Muscle layer of duodenum (tissue), 2 donors: ENCODE data around the gene TECPR2.

Experiments
- H3K27ac ChIP-seq: one replicate; pipeline ENCODE4 v1.7.0; 2013; ENCODE audit warnings: mild to moderate bottlenecking, low read length
- H3K27me3 ChIP-seq: one replicate; pipeline ENCODE4 v1.7.0; 2013; ENCODE audit warnings: low read depth, mild to moderate bottlenecking, control low read depth, low read length
- H3K36me3 ChIP-seq, 2 donors: one replicate each; pipeline ENCODE4 v1.7.0; 2013; ENCODE audit warnings: low read length in 2 of 2, control low read depth in 1 of 2, mild to moderate bottlenecking in 1 of 2; ENCODE audit not compliant: insufficient read depth in 2 of 2, control insufficient read depth in 1 of 2
- H3K4me1 ChIP-seq, 2 donors: one replicate each; pipeline ENCODE4 v1.7.0; 2013; ENCODE audit warnings: low read length in 2 of 2, mild to moderate bottlenecking in 2 of 2, control low read depth in 1 of 2, moderate library complexity in 1 of 2; ENCODE audit not compliant: insufficient read depth in 2 of 2, control insufficient read depth in 1 of 2
- H3K4me3 ChIP-seq, 2 donors: one replicate each; pipeline ENCODE4 v1.7.0; 2013; ENCODE audit warnings: low read length in 2 of 2, low read depth in 1 of 2, mild to moderate bottlenecking in 1 of 2
- H3K9me3 ChIP-seq, 2 donors: one replicate each; pipeline ENCODE4 v1.7.0; 2013; ENCODE audit warnings: low read length in 2 of 2, control low read depth in 1 of 2, mild to moderate bottlenecking in 1 of 2; ENCODE audit not compliant: control insufficient read depth in 1 of 2
- donor health status: healthy.

Gene TECPR2

GRCh38 chr14:102450206-102451063, 87.7 kb downstream of the TECPR2 start:
- H3K27me3 ChIP-seq = no peaks in the 10 kb centered on the region
- no peaks in the 10 kb centered on the region for H3K9me3 ChIP-seq
- H3K4me3 ChIP-seq = no peak overlapping the region
- H3K36me3 ChIP-seq = peaks cover 43 to 80% of the 10 kb centered on the region in 2 donors
- H3K4me1 ChIP-seq = no peaks in the 10 kb centered on the region
- H3K27ac ChIP-seq = no peak overlapping the region

- Histone ChIP-seq H3K27ac (no peak overlapping the region), H3K9me3 (no peaks in the 10 kb centered on the region), H3K36me3 (peaks cover 44 to 80% of the 10 kb centered on the region in 2 donors), H3K27me3 (no peaks in the 10 kb centered on the region), H3K4me3 (no peak overlapping the region), H3K4me1 (no peaks in the 10 kb centered on the region)
Observed at GRCh38 chr14:102451064-102451352, 88.3 kb downstream of the TECPR2 start.

GRCh38 chr14:102452302-102452701, 89.6 kb downstream of the TECPR2 start:
- Histone ChIP-seq H3K4me3 (no peak overlapping the region), H3K27me3 (no peaks in the 10 kb centered on the region), H3K9me3 (no peaks in the 10 kb centered on the region), H3K27ac (no peak overlapping the region), H3K4me1 (no peaks in the 10 kb centered on the region), H3K36me3 (peaks cover 43 to 75% of the 10 kb centered on the region in 2 donors)

- H3K36me3 ChIP-seq = peaks cover 34 to 71% of the 10 kb centered on the region in 2 donors
- no peaks in the 10 kb centered on the region for H3K4me1 ChIP-seq
- H3K9me3 ChIP-seq = no peaks in the 10 kb centered on the region
- H3K27me3 ChIP-seq = no peaks in the 10 kb centered on the region
- no peak overlapping the region for H3K27ac ChIP-seq
- H3K4me3 ChIP-seq = no peak overlapping the region
Observed at GRCh38 chr14:102454711-102455110, 92.0 kb downstream of the TECPR2 start.

- no peaks in the 10 kb centered on the region for H3K4me1 ChIP-seq
- H3K36me3 ChIP-seq = peaks cover 14 to 45% of the 10 kb centered on the region in 2 donors
- no peaks in the 10 kb centered on the region for H3K27me3 ChIP-seq
- H3K27ac ChIP-seq = no peak overlapping the region
- H3K9me3 ChIP-seq = no peaks in the 10 kb centered on the region
- no peak overlapping the region for H3K4me3 ChIP-seq
Observed at GRCh38 chr14:102457509-102457908, 94.8 kb downstream of the TECPR2 start.

GRCh38 chr14:102461490-102462338, 99.0 kb downstream of the TECPR2 start:
- no peaks in the 10 kb centered on the region for H3K9me3 ChIP-seq
- H3K36me3 ChIP-seq = peaks cover 13 to 37% of the 10 kb centered on the region in 2 donors
- H3K4me3 ChIP-seq = no peak overlapping the region
- H3K4me1 ChIP-seq = no peaks in the 10 kb centered on the region
- H3K27me3 ChIP-seq = no peaks in the 10 kb centered on the region
- H3K27ac ChIP-seq = no peak overlapping the region

GRCh38 chr14:102462391-102462790, 99.7 kb downstream of the TECPR2 start:
- no peak overlapping the region for H3K27ac ChIP-seq
- H3K36me3 ChIP-seq = peaks cover 13 to 43% of the 10 kb centered on the region in 2 donors
- H3K4me1 ChIP-seq = no peaks in the 10 kb centered on the region
- H3K9me3 ChIP-seq = no peaks in the 10 kb centered on the region
- H3K27me3 ChIP-seq = no peaks in the 10 kb centered on the region
- H3K4me3 ChIP-seq = no peak overlapping the region

DNA sequence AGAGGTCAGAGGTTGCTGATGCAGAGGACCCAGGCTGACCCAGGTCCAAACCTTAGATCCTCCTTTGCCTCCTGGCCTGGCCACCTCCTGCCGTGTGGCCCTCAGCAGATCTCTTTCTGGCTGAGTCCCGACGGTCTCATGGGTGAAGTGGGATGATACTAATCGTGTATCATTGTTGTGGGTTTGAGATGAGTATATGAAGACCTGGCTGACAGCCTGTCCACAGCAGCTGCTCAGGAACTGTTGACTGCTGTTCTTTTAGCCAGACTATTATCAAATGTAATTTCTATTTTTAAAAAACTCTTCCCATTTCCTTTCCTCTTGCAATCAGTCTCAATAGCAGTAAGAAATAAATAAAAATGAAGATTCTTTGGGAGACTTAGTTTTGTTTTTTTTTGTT, 101.3 kb downstream of the TECPR2 start:
- H3K9me3 ChIP-seq = no peaks in the 10 kb centered on the region
- H3K36me3 ChIP-seq = peaks cover 13 to 39% of the 10 kb centered on the region in 2 donors
- H3K4me3 ChIP-seq = no peak overlapping the region
- H3K4me1 ChIP-seq = no peaks in the 10 kb centered on the region
- no peaks in the 10 kb centered on the region for H3K27me3 ChIP-seq
- no peak overlapping the region for H3K27ac ChIP-seq

DNA sequence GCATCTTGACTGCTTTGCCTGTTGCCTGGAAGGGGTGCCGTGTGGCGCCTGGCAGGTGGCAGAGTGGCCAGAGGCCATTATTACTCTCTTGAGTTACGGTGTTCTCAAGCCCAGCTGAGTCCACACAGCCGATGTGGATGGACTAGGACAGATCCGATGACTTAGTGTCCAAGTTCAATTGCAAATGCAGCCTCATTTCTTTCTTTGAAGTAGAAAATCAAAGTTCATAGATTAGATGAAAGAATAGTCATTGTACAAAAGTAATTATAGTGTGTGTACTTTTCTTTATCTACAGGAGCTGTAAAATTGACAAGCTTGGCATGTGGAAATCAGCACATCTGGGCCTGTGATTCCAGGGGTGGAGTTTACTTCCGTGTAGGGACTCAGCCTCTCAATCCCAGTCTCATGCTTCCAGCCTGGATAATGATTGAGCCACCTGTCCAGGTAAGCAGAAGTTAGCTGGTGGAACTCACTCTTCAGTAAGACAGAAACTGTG, 102.2 kb downstream of the TECPR2 start:
- Histone ChIP-seq H3K27ac (no peak overlapping the region), H3K36me3 (peaks cover 13 to 32% of the 10 kb centered on the region in 2 donors), H3K9me3 (no peaks in the 10 kb centered on the region), H3K27me3 (no peaks in the 10 kb centered on the region), H3K4me3 (no peak overlapping the region), H3K4me1 (no peaks in the 10 kb centered on the region)

DNA sequence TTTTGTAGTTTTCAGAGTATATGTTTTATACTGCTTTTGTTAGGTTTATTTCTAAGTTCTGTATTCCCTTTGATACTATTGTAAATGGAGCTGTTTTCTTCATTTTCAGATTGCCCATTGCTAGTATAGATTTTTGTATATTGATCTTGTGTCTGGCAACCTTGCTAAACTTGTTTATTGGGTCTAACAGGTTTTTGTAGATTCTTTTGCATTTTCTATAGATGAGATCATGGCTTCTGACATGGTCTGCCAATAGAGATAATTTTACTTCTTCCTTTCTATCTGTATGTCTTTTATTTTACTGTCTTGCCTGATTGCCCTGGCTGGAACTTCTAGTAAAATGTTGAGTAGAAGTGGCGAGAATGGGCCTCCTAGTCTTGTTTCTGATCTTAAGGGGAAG, 106.5 kb downstream of the TECPR2 start:
- H3K27me3 ChIP-seq = no peaks in the 10 kb centered on the region
- peaks cover 16 to 38% of the 10 kb centered on the region in 2 donors for H3K36me3 ChIP-seq
- no peak overlapping the region for H3K4me3 ChIP-seq
- no peaks in the 10 kb centered on the region for H3K4me1 ChIP-seq
- H3K9me3 ChIP-seq = no peaks in the 10 kb centered on the region
- no peak overlapping the region for H3K27ac ChIP-seq

DNA sequence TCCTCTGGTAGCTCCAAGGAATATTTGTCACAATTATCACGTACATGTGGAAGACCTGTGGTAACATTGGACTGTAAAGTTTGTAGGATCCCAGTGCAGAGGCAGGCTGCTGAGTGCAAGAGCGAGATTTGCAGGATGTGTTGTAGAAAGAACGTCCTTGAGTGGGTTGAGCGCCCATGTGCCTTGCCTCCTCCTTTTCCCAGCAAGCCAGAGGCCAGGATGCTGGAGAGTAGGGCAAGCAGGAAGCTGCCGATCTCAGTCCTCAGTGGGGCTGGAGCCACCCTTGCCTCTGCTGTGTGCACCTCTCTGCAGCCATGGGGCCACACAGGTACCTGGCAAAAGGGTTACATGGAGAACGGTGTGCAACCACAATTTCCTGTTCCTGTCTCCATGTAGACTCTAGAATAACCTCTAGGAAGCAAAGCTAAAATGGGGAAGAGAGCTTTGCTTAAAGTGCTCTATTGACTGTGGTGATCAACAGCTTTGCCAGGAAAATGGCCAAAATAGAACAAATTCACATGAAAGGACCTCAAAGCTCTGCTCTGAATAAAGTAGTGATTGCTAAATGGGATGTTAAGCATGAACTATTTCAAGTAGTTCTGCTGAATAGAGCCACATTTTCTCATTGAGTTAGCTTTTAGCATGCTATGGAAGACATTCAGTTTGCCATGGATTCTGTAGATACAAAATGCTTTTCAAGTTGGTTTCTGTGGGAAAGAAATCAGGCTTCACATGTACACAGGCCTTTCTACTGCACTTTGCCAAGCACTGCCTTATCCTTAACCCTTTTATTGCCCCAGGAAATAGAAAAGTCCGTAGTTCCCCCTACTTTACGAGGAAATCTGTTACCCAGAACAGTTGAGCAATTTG, 109.4 kb downstream of the TECPR2 start:
- peaks cover 3 to 14% of the 10 kb centered on the region in 2 donors for H3K36me3 ChIP-seq
- H3K4me1 ChIP-seq = no peaks in the 10 kb centered on the region
- H3K9me3 ChIP-seq = no peaks in the 10 kb centered on the region
- H3K4me3 ChIP-seq = no peak overlapping the region
- H3K27me3 ChIP-seq = no peaks in the 10 kb centered on the region
- H3K27ac ChIP-seq = no peak overlapping the region
